GM19193 (cell line): Measurements from ENCODE around the gene SEMA3A.

Experiments
- POLR2A ChIP-seq: IDR thresholded peaks from 4 replicates; pipeline ENCODE4 v1.6.1; 2011; ENCODE audit not compliant: insufficient read depth, insufficient read length; ENCODE audit errors: extremely low read depth

Gene SEMA3A

DNA sequence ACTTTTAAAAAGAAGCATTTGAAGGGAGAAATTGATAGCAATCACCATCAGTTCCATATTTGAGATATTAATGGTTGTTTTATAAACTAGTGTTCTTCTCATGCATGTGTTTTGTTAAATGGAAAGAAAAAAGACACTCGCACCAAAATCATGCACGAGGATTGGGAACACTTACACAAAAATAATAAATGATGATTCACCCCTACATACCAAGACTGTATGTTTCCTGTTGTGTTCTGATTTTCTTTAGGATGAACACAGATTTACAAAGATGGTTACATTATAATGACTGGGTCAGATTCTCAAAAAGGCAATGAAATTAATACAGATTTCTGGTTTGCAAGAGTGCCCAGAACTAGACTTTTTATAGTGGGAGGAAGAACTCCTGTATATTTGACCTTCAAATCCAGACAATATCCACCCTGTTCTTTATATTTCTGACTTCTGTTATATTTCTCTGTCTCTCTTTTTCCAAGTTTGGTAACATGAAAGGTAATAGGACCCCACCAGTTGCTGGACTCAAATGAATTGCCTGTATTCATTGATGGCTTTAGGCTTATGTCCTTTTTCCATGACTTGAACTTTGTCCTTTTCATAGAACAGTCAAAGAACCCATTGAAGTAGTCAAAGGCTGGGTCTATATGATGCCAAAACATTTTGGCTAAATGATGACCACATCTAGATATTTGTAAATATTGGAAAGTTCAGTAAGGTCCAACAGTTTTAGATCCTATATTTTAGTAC lies 54.4 kb downstream of the SEMA3A start:
- TF ChIP-seq POLR2A = no peak

DNA sequence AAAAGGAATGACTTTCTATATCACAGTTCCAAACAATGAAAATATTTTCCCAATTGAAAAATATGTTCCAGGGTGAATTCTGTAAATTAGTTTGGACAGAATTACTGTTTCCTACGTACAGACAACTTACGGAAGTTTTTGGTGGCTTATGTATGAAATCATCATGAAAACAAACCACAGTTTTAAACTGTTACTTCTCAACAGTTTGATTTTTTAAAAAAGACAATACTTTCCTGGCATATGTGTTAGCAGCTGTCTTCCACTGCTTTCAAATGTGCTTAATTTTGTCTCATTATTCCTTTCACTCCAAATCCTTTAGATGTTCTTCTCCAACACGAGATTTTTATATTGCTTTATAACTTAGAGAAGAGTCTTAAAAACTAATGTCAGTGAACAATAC lies 56.2 kb downstream of the SEMA3A start:
- TF ChIP-seq POLR2A = no peak

DNA sequence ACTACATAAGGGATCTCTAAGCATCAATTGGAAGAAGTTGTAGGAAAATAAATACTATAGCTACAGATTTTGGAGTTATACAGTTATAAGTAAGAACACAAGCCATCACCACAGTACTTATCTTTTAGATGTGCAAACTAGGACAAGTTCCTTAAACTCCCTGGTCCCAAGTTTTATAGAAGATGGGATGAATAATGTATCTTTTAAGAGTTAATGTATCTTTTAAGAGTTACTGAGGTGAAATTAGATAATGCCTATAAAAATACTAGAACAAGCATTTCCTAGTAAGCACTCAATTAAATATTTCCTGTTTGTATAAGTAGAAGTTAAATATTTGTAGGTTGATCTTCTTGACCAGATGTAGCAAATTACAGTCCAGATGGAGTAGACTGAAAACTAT lies 56.8 kb downstream of the SEMA3A start:
- TF ChIP-seq POLR2A = no peak

GRCh38 chr7:84136809-84137208 lies 57.8 kb downstream of the SEMA3A start:
- TF ChIP-seq POLR2A = no peak

- TF ChIP-seq POLR2A = no peak
These were observed 58.3 kb downstream of the SEMA3A start for GRCh38 chr7:84136336-84136735.

- no peak for TF ChIP-seq POLR2A
These were observed 60.4 kb downstream of the SEMA3A start for GRCh38 chr7:84134169-84134568.

- TF ChIP-seq POLR2A = no peak
These were observed 68.9 kb downstream of the SEMA3A start for GRCh38 chr7:84125654-84126053.

DNA sequence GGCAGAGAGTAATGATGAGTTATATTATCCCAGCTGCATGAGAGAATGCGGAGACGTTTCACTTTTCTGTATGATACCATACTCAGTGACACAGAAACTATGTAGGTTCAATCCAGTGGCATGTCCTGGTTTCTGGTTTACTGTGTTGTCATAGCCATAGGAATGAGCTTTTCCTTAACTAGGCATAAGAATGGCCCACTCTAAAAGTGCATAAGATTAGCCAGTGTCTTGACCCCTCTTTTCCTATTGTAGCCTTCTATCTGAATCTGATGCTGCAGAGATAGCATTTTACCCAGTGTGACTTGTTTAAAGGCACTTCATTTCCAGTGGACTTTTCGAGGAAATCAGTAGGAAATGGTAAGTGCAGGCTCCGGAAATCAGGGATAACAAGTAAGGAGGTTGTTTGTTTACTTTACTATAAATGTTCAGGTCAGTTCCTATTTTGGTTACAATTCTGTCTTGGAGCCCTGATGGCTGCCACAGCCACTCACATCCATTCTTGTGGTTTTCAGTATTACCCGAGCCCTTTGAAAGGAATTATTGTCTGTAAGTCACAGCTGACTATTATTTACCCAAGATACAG lies 70.5 kb downstream of the SEMA3A start:
- TF ChIP-seq POLR2A = no peak

DNA sequence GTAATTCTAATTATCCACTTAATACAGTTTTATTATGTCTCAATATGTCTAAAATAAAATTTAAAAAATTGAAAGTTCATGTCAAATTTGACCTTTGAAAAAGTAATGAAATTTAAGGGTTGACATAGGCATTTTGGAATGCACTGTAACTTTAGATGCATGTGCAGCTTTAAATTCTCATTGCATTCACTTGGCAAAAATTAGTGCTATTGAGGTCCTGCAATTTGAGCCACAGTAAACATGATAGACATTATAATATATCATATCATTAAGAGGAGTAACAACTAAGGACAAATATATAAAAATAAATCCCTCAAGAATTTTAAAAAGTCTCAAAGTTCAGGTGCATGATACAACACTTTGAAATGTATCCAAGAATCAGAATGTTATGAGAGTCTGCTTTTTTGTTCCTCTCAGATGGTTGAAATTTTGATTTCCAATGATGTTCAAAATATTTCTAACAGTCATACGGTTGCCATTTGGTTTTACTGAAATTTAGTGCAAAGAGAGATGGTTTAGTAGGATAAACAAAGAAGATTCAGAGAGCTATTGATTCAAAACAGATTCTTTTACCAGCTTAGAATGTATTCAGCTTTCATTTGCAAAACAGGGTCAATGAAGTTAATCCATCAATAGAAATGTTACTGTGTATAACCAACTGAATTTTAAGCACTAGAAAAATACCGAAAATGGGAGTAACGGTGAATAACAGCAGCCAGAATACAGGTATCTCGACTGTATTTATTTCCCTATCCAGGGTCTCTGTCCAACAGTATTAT lies 71.8 kb downstream of the SEMA3A start:
- no peak for TF ChIP-seq POLR2A

DNA sequence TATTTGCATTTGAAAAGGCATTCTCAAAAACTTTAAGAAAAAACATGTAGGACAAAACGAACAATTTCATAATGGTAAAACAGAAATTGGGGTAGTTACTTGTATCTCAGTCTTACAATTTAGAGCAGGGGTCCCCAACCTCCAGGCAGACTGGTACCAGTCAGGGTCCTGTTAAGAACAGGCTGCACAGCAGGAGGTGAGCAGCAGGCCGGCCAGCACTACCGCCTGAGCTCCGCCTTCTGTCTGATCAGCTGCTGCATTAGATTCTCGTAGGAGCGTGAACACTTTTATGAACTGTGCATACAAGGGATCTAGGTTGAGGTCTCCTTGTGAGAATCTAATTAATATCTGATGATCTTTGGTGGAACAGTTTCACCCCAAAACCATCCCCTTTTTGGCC lies 77.3 kb downstream of the SEMA3A start:
- no peak for TF ChIP-seq POLR2A

GRCh38 chr7:84113906-84114850 lies 80.4 kb downstream of the SEMA3A start:
- TF ChIP-seq POLR2A = no peak

GRCh38 chr7:84113286-84113685 lies 81.3 kb downstream of the SEMA3A start:
- TF ChIP-seq POLR2A = no peak

DNA sequence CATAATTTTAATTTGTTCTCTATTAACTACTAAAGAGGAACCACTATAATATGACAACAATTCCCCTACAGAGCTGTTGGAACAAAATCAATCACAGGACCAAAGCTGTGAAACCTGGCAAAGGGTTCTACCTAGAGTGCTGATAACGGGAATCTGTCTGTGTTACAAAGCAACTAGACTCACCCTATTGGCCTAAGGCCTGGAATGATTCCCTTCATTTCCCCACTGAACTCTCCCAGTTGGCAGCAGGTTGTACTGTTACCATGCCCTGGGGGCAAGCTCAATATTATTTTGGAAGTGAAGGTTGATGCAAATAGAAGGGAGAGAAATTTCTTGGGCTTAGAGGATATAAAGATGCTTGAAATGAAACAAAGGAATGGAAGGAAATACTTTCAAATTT lies 81.8 kb downstream of the SEMA3A start:
- TF ChIP-seq POLR2A = no peak

GRCh38 chr7:84111842-84112241 lies 82.7 kb downstream of the SEMA3A start:
- TF ChIP-seq POLR2A = no peak

DNA sequence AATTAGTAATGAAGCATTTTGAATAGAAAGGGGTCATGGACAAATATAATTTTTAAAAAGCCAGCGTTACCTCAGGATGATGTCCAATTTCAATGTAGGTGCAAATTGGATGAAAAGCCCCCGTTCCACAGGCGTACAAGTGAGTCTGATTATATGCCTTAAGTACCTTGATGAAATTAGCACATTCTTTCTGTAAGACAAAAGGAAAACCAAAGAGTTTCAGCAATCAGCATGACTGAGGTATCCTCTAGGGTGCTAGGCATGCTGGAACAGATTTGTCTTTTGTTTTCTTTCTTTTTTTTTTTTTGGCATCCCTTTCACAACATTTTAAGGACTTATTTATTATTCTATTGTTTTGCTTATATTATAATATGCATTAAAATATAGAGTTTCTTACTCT lies 84.2 kb downstream of the SEMA3A start:
- TF ChIP-seq POLR2A = no peak
